ENCODE results near the gene STEAP3. TPM values are rescaled to one million over a fixed set of nuclear protein-coding genes. Genes with fewer than 3 reads are reported as not detected.

STEAP3 gene
- polyA plus RNA-seq, 1 donor from 2014 or later: not detected

- no peak for TF ChIP-seq CTCF (IDR thresholded peaks at IDR 0.05; ENCODE audit: poor library complexity, severe bottlenecking)
- TF ChIP-seq TAF1 (IDR thresholded peaks at IDR 0.05; ENCODE audit: low read depth): no peak
- no peak for TF ChIP-seq MXI1 (conservative IDR thresholded peaks at IDR 0.05; ENCODE audit: poor library complexity, severe bottlenecking)
- no peak for TF ChIP-seq REST (IDR thresholded peaks at IDR 0.05; ENCODE audit: borderline replicate concordance)
- TF ChIP-seq POLR2AphosphoS5 (IDR thresholded peaks at IDR 0.05): no peak
- no peak for TF ChIP-seq SMC3 (conservative IDR thresholded peaks at IDR 0.05; ENCODE audit: poor library complexity)
- no peak for TF ChIP-seq EP300 (conservative IDR thresholded peaks at IDR 0.05; ENCODE audit: poor library complexity, severe bottlenecking)
- no peak for TF ChIP-seq EZH2 (IDR thresholded peaks at IDR 0.05; ENCODE audit: borderline replicate concordance, insufficient read depth, low read length, poor library complexity, severe bottlenecking)
- no peak for TF ChIP-seq RAD21 (conservative IDR thresholded peaks at IDR 0.05)
- Histone ChIP-seq H3K9me2 (ENCODE audit: insufficient read depth, low read length) (no peaks in the 10 kb centered on the region), H3K9me3 (ENCODE audit: low read length) (no peaks in the 10 kb centered on the region), H3K27me3 (ENCODE audit: insufficient read depth, low read depth, low read length) (no peaks in the 10 kb centered on the region), H3K27ac (ENCODE audit: low read length) (no peak overlapping the region), H4K20me1 (ENCODE audit: insufficient read depth) (no peaks in the 10 kb centered on the region), H3K79me2 (replicated peaks; ENCODE audit: insufficient read depth, low read length) (no peaks in the 10 kb centered on the region), H3K4me2 (ENCODE audit: low read length) (no peak overlapping the region), H3K36me3 (ENCODE audit: insufficient read depth, low read length) (no peaks in the 10 kb centered on the region), H3F3A (ENCODE audit: insufficient read depth, low read length, poor library complexity, severe bottlenecking) (no peaks in the 10 kb centered on the region), H3K9ac (ENCODE audit: low read length) (no peak overlapping the region), H3K4me3 (ENCODE audit: low read length) (no peak overlapping the region), H2AFZ (ENCODE audit: low read depth, low read length) (no peak overlapping the region)
Measured at GRCh38 chr2:119307419-119308140, 83.9 kb downstream of the STEAP3 start.

GRCh38 chr2:119308793-119309330 lies 85.2 kb downstream of the STEAP3 start:
- H4K20me1 ChIP-seq (ENCODE audit: insufficient read depth): no peaks in the 10 kb centered on the region
- no peaks in the 10 kb centered on the region for H3K9me3 ChIP-seq (ENCODE audit: low read length)
- H3K36me3 ChIP-seq (ENCODE audit: insufficient read depth, low read length): no peaks in the 10 kb centered on the region
- no peak for TF ChIP-seq POLR2AphosphoS5 (IDR thresholded peaks at IDR 0.05)
- TF ChIP-seq RAD21 (conservative IDR thresholded peaks at IDR 0.05): no peak
- no peak for TF ChIP-seq TAF1 (IDR thresholded peaks at IDR 0.05; ENCODE audit: low read depth)
- TF ChIP-seq CTCF (IDR thresholded peaks at IDR 0.05; ENCODE audit: poor library complexity, severe bottlenecking): no peak
- TF ChIP-seq REST (IDR thresholded peaks at IDR 0.05; ENCODE audit: borderline replicate concordance): no peak
- TF ChIP-seq SMC3 (conservative IDR thresholded peaks at IDR 0.05; ENCODE audit: poor library complexity): no peak
- TF ChIP-seq EP300 (conservative IDR thresholded peaks at IDR 0.05; ENCODE audit: poor library complexity, severe bottlenecking): no peak
- TF ChIP-seq EZH2 (IDR thresholded peaks at IDR 0.05; ENCODE audit: borderline replicate concordance, insufficient read depth, low read length, poor library complexity, severe bottlenecking): no peak
- no peak for TF ChIP-seq MXI1 (conservative IDR thresholded peaks at IDR 0.05; ENCODE audit: poor library complexity, severe bottlenecking)
- no peaks in the 10 kb centered on the region for H3K27me3 ChIP-seq (ENCODE audit: insufficient read depth, low read depth, low read length)
- no peak overlapping the region for H3K4me2 ChIP-seq (ENCODE audit: low read length)
- no peak overlapping the region for H2AFZ ChIP-seq (ENCODE audit: low read depth, low read length)
- no peaks in the 10 kb centered on the region for H3K9me2 ChIP-seq (ENCODE audit: insufficient read depth, low read length)
- no peak overlapping the region for H3K9ac ChIP-seq (ENCODE audit: low read length)
- no peak overlapping the region for H3K4me3 ChIP-seq (ENCODE audit: low read length)
- no peaks in the 10 kb centered on the region for H3F3A ChIP-seq (ENCODE audit: insufficient read depth, low read length, poor library complexity, severe bottlenecking)
- no peaks in the 10 kb centered on the region for H3K79me2 ChIP-seq (replicated peaks; ENCODE audit: insufficient read depth, low read length)
- H3K27ac ChIP-seq (ENCODE audit: low read length): no peak overlapping the region
